ENCODE data around the gene SFI1.
A peak's percentile ranks its signal among the peaks of the same experiment; 100 is the strongest.

The SFI1 gene

DNA sequence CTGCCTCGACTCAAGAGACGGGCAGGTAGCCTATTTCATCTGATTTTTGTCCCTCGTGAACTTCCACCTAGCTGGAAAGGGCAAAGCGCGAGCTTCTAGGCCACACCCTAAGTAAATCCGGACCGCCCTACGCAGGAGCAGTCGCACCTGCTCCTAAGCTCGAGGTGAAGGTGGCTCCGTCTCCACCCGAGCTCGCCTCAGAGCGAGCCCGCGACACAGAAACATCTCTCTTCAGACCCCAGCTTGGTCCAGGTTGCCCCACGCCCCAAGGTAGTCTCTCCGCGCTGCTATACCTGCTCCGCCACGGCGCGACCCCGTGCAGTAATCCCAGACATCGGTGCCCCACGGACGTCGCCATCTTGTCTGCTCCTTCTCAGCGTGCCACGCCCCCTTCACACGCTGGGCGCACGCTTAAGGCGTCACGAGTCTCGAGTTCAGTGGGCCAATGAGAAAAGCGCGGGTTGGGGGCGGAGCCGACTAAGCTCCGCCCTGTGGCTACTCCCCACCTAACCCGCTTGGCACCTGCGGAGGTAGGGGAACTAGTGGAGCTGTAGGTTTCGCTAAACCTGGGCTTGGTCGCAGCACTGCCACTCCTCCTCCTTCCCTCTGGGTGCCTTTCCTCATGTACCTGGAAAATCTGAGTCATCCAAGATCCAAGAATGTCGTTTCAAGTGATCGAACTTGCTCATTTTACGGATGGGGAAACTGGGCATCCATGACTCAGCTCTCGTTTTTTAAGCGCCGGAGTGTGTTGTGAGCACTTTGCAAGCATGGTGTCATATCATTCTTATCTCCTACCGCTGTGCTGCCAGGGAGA lies 165.7 kb downstream of the SFI1 start, which contains the start of gene PISD:
PISD (minus strand) TSS at position 365 of the 817 bp plus-strand sequence; CDS start at position 358, 7 bp downstream.
- peak within 1 kb of the TSS; percentile 72 for H3K4me3 ChIP-seq (replicated peaks; ENCODE audit: low read depth, low read length)
- TF ChIP-seq, protein P1, sequence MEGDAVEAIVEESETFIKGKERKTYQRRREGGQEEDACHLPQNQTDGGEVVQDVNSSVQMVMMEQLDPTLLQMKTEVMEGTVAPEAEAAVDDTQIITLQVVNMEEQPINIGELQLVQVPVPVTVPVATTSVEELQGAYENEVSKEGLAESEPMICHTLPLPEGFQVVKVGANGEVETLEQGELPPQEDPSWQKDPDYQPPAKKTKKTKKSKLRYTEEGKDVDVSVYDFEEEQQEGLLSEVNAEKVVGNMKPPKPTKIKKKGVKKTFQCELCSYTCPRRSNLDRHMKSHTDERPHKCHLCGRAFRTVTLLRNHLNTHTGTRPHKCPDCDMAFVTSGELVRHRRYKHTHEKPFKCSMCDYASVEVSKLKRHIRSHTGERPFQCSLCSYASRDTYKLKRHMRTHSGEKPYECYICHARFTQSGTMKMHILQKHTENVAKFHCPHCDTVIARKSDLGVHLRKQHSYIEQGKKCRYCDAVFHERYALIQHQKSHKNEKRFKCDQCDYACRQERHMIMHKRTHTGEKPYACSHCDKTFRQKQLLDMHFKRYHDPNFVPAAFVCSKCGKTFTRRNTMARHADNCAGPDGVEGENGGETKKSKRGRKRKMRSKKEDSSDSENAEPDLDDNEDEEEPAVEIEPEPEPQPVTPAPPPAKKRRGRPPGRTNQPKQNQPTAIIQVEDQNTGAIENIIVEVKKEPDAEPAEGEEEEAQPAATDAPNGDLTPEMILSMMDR (IDR thresholded peaks at IDR 0.05; ENCODE audit: low read length, missing control alignments) = no peak
- peak; percentile 95 for DNase-seq (ENCODE audit: low read depth)

DNA sequence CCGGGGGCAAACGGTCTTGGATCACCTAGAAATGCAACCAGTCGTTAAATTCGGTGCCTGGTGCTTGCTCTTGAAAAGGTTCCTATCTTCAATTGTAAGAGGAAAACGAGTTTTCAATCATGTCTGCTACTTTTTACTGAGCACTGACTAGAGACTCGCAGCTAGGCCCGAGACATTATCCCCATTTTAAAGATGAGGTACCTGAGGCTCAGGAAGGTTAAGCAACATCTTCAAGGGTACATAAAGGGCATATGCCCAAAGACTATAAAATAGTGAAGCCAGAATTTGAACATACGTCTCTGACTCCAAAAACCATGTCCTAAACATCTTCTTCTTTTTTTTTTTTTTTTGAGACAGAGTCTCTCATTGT lies 166.3 kb downstream of the SFI1 start:
- no peak for DNase-seq (ENCODE audit: low read depth)
- peak overlapping the region; percentile 72 for H3K4me3 ChIP-seq (replicated peaks; ENCODE audit: low read depth, low read length)
- TF ChIP-seq, protein P1 (IDR thresholded peaks at IDR 0.05; ENCODE audit: low read length, missing control alignments) = no peak
